Choroid plexus epithelial cell (primary cell): ENCODE results near the gene ORC6.
A peak's percentile ranks its signal among the peaks of the same experiment; 100 is the strongest.

Experiments used
- DNase-seq: peaks from one replicate; pipeline ENCODE4 v3.0.0-alpha.2; 2010; ENCODE audit warnings: low read depth
- H3K4me3 ChIP-seq: 2 replicates; pipeline ENCODE4 v1.5.1; 2011; ENCODE audit warnings: low read depth, mild to moderate bottlenecking, control low read depth, low read length, moderate library complexity
- CTCF ChIP-seq: conservative IDR thresholded peaks from 2 replicates; pipeline ENCODE4 v1.5.1; 2011; ENCODE audit warnings: low read depth, mild to moderate bottlenecking, control low read depth, inconsistent platforms, low read length, moderate library complexity

Gene ORC6

GRCh38 chr16:46739934-46740333 lies 50.5 kb downstream of the ORC6 start:
- H3K4me3 ChIP-seq: no peak overlapping the region
- no peak for DNase-seq
- no peak for TF ChIP-seq CTCF

- no peak overlapping the region for H3K4me3 ChIP-seq
- no peak for TF ChIP-seq CTCF
- peak; percentile 76 for DNase-seq
Measured at GRCh38 chr16:46743232-46743719, 53.8 kb downstream of the ORC6 start.

GRCh38 chr16:46745617-46746016 lies 56.2 kb downstream of the ORC6 start:
- DNase-seq: no peak
- no peak overlapping the region for H3K4me3 ChIP-seq
- no peak for TF ChIP-seq CTCF

GRCh38 chr16:46746821-46747776 lies 57.6 kb downstream of the ORC6 start:
- no peak overlapping the region for H3K4me3 ChIP-seq
- no peak for TF ChIP-seq CTCF

More at GRCh38 chr16:46746821-46747776, 57.6 kb downstream of the ORC6 start:
- no peak for DNase-seq
